Liver (tissue), 3 donors: ENCODE data around the gene ZNF438.

Experiments
- FOXA2 ChIP-seq: IDR thresholded peaks from 2 replicates; pipeline ENCODE4 v1.6.1; 2016; ENCODE audit warnings: antibody characterized with exemption
- GABPA ChIP-seq, 2 donors: IDR thresholded peaks in 1 of 2; conservative IDR thresholded peaks in 1 of 2; 2 replicates each; pipeline ENCODE4 v1.6.1; 2016; ENCODE audit warnings: antibody characterized with exemption in 2 of 2, mild to moderate bottlenecking in 1 of 2, moderate library complexity in 1 of 2
- HNF4A ChIP-seq, 2 donors: conservative IDR thresholded peaks; 2 replicates each; pipeline ENCODE4 v1.6.1; 2016; ENCODE audit warnings: antibody characterized with exemption in 2 of 2, mild to moderate bottlenecking in 2 of 2
- JUND ChIP-seq, 2 donors: IDR thresholded peaks; 2 replicates each; pipeline ENCODE4 v1.6.1; 2016; ENCODE audit warnings: antibody characterized with exemption in 2 of 2
- RAD21 ChIP-seq, 2 donors: IDR thresholded peaks; 2 replicates each; pipeline ENCODE4 v1.6.1; 2016; ENCODE audit warnings: antibody characterized with exemption in 2 of 2, mild to moderate bottlenecking in 2 of 2
- RXRA ChIP-seq, 2 donors: IDR thresholded peaks; 2 replicates each; pipeline ENCODE4 v1.6.1; 2017 to 2018; ENCODE audit warnings: antibody characterized with exemption in 2 of 2, mild to moderate bottlenecking in 1 of 2
- SP1 ChIP-seq: IDR thresholded peaks from 2 replicates; pipeline ENCODE4 v1.6.1; 2018; ENCODE audit warnings: antibody characterized with exemption, mild to moderate bottlenecking
- TAF1 ChIP-seq: conservative IDR thresholded peaks from 2 replicates; pipeline ENCODE4 v1.6.1; 2016; ENCODE audit warnings: antibody characterized with exemption, mild to moderate bottlenecking
- TF ChIP-seq, protein P1 (sequence below): fragments of 150-350 bp; IDR thresholded peaks from 2 replicates; pipeline ENCODE4 v1.5.1; 2017; ENCODE audit warnings: improper control_type of control experiment, low read depth, low read length; ENCODE audit not compliant: missing input control
- TF ChIP-seq, protein P2 (sequence below): IDR thresholded peaks from 2 replicates; pipeline ENCODE4 v1.6.1; 2016; ENCODE audit warnings: antibody characterized with exemption
- TF ChIP-seq, protein P3 (sequence below): IDR thresholded peaks from 2 replicates; pipeline ENCODE4 v1.6.1; 2016; ENCODE audit warnings: antibody characterized with exemption, mild to moderate bottlenecking
- TF ChIP-seq, protein P4 (sequence below): IDR thresholded peaks from 2 replicates; pipeline ENCODE4 v1.6.1; 2016; ENCODE audit warnings: antibody characterized with exemption
- donor health status: healthy.
- donor health status: healthy.

DNA sequence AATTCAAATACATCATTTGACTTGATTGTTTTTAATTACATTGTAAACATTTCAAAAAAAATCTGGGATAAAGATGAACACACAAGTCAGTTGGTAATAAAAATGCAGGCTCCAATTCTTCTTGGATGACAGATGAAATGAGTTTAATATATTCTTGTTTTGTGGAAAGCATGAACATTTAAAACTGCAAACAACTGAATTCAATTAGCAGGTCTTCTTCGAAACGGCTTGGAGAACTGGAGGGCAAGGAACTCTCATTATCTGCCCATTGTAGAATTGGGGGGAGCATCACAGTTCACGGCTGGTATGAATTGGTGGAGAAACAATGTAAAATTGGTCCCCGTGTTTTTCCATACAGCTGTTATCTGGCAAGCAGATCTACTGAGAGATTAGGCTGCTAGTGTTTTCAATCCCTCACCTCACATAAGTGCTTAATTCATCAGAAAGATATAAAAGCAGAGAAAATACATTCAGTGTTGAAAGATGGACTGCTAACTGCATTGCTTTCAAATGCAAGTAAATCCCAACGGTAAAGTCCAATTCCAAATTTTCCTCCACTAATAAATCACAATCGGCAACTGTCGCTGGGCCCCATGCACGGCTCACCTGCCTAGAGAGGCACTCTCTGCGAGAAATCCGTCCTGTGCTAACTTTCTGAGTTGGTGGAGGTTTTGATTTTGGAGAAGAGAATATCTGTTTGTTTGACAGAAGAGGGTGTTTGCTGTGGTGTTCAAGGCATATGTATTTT is 199.5 kb downstream of the ZNF438 start:
- TF ChIP-seq RXRA (IDR thresholded peaks at IDR 0.05): no peak
- TF ChIP-seq, protein P1, sequence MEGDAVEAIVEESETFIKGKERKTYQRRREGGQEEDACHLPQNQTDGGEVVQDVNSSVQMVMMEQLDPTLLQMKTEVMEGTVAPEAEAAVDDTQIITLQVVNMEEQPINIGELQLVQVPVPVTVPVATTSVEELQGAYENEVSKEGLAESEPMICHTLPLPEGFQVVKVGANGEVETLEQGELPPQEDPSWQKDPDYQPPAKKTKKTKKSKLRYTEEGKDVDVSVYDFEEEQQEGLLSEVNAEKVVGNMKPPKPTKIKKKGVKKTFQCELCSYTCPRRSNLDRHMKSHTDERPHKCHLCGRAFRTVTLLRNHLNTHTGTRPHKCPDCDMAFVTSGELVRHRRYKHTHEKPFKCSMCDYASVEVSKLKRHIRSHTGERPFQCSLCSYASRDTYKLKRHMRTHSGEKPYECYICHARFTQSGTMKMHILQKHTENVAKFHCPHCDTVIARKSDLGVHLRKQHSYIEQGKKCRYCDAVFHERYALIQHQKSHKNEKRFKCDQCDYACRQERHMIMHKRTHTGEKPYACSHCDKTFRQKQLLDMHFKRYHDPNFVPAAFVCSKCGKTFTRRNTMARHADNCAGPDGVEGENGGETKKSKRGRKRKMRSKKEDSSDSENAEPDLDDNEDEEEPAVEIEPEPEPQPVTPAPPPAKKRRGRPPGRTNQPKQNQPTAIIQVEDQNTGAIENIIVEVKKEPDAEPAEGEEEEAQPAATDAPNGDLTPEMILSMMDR: no peak
- TF ChIP-seq, protein P2, sequence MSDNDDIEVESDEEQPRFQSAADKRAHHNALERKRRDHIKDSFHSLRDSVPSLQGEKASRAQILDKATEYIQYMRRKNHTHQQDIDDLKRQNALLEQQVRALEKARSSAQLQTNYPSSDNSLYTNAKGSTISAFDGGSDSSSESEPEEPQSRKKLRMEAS: no peak
- no peak for TF ChIP-seq JUND (IDR thresholded peaks at IDR 0.05)
- TF ChIP-seq, protein P3, sequence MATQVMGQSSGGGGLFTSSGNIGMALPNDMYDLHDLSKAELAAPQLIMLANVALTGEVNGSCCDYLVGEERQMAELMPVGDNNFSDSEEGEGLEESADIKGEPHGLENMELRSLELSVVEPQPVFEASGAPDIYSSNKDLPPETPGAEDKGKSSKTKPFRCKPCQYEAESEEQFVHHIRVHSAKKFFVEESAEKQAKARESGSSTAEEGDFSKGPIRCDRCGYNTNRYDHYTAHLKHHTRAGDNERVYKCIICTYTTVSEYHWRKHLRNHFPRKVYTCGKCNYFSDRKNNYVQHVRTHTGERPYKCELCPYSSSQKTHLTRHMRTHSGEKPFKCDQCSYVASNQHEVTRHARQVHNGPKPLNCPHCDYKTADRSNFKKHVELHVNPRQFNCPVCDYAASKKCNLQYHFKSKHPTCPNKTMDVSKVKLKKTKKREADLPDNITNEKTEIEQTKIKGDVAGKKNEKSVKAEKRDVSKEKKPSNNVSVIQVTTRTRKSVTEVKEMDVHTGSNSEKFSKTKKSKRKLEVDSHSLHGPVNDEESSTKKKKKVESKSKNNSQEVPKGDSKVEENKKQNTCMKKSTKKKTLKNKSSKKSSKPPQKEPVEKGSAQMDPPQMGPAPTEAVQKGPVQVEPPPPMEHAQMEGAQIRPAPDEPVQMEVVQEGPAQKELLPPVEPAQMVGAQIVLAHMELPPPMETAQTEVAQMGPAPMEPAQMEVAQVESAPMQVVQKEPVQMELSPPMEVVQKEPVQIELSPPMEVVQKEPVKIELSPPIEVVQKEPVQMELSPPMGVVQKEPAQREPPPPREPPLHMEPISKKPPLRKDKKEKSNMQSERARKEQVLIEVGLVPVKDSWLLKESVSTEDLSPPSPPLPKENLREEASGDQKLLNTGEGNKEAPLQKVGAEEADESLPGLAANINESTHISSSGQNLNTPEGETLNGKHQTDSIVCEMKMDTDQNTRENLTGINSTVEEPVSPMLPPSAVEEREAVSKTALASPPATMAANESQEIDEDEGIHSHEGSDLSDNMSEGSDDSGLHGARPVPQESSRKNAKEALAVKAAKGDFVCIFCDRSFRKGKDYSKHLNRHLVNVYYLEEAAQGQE: no peak
- TF ChIP-seq SP1: no peak
- TF ChIP-seq RAD21 (IDR thresholded peaks at IDR 0.05): no peak
- TF ChIP-seq TAF1: no peak
- TF ChIP-seq GABPA (IDR thresholded peaks at IDR 0.05 in 1 of 2, conservative IDR thresholded peaks at IDR 0.05 in 1 of 2): no peak
- TF ChIP-seq HNF4A (conservative IDR thresholded peaks at IDR 0.05): no peak
- no peak for TF ChIP-seq FOXA2
- TF ChIP-seq, protein P4, sequence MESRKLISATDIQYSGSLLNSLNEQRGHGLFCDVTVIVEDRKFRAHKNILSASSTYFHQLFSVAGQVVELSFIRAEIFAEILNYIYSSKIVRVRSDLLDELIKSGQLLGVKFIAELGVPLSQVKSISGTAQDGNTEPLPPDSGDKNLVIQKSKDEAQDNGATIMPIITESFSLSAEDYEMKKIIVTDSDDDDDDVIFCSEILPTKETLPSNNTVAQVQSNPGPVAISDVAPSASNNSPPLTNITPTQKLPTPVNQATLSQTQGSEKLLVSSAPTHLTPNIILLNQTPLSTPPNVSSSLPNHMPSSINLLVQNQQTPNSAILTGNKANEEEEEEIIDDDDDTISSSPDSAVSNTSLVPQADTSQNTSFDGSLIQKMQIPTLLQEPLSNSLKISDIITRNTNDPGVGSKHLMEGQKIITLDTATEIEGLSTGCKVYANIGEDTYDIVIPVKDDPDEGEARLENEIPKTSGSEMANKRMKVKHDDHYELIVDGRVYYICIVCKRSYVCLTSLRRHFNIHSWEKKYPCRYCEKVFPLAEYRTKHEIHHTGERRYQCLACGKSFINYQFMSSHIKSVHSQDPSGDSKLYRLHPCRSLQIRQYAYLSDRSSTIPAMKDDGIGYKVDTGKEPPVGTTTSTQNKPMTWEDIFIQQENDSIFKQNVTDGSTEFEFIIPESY: no peak
